GM12878 (cell line): ENCODE data around the gene ADAMTSL4. TPM values are rescaled to one million over a fixed set of nuclear protein-coding genes. Genes with fewer than 3 reads are reported as not detected.

Experiments used
- ATAC-seq: fragments of 200-7000 bp; cut with Tn5 transposase; 3 replicates; pipeline ENCODE4 v1.9.1; 2020; ENCODE audit warnings: mild to moderate bottlenecking, moderate library complexity
- BruUV-seq: library from RNA; stranded (reverse); fragments of 400-500 nt; replicated peaks from 2 replicates; lab custom pipeline; 2021; lab: Mats Ljungman, UMichigan
- CTCF ChIA-PET: fragments of 300-600 bp; sonication (Branson Sonifier 250); formaldehyde crosslinking; extraction: SDS; loops from one replicate; lab custom pipeline; 2021; ENCODE audit warnings: inconsistent platforms; lab: Yijun Ruan, JAX
- POLR2A ChIA-PET: fragments of 350-600 bp; formaldehyde crosslinking; extraction: SDS; loops from one replicate; lab custom pipeline; 2021; ENCODE audit warnings: inconsistent platforms; lab: Charles Lee
- RAD21 ChIA-PET: fragments of 300-600 bp; sonication (Branson Sonifier 250); formaldehyde crosslinking; loops from one replicate; lab custom pipeline; 2023; ENCODE audit warnings: antibody characterized with exemption; ENCODE audit not compliant: unreplicated experiment; lab: Charles Lee
- SMC1A ChIA-PET: fragments of 300-600 bp; sonication (Branson Sonifier 250); formaldehyde crosslinking; loops from one replicate; lab custom pipeline; 2023; ENCODE audit not compliant: unreplicated experiment, uncharacterized antibody; lab: Charles Lee
- DNase-seq: peaks from one replicate; pipeline ENCODE4 v3.0.0-alpha.2; 2011; ENCODE audit warnings: low read depth, low spot score
- FAIRE-seq: peaks from 3 replicates; lab custom pipeline; 2011; peaks lifted over from hg19 to GRCh38; lab: Jason Lieb, UNC
- H2AFZ ChIP-seq: 2 replicates; pipeline ENCODE4 v1.6.0; 2011; ENCODE audit warnings: low read depth, low read length, control low read depth; ENCODE audit not compliant: control insufficient read depth
- H3K27ac ChIP-seq: 2 replicates; pipeline ENCODE4 v1.5.1; 2011; ENCODE audit warnings: control low read depth; ENCODE audit not compliant: control insufficient read depth, insufficient read depth
- H3K27me3 ChIP-seq, 2 experiments: replicated peaks in 1 of 2; 2 replicates each; pipeline versions ENCODE4 v1.6.0 to v1.6.1; 2011; ENCODE audit warnings: low read length in 1 of 2; ENCODE audit not compliant: control insufficient read depth in 2 of 2, insufficient read depth in 2 of 2
- H3K36me3 ChIP-seq, 2 experiments: 2 replicates each; pipeline ENCODE4 v1.5.1; 2011; ENCODE audit warnings: low read length in 1 of 2; ENCODE audit not compliant: control insufficient read depth in 2 of 2, insufficient read depth in 2 of 2
- H3K4me1 ChIP-seq: 2 replicates; pipeline ENCODE4 v1.6.1; 2011; ENCODE audit warnings: mild to moderate bottlenecking, low read length, moderate library complexity, mixed read lengths; ENCODE audit not compliant: control insufficient read depth, insufficient read depth
- H3K4me2 ChIP-seq: 2 replicates; pipeline ENCODE4 v1.6.0; 2011; ENCODE audit warnings: control low read depth; ENCODE audit not compliant: control insufficient read depth, insufficient read depth
- H3K4me3 ChIP-seq: fragments of 200-600 bp; sonication (generic); 2 replicates; pipeline ENCODE4 v1.5.1; 2016
- H3K79me2 ChIP-seq: 2 replicates; pipeline ENCODE4 v1.6.0; 2011; ENCODE audit warnings: low read length; ENCODE audit not compliant: control insufficient read depth, insufficient read depth
- H3K9ac ChIP-seq: 2 replicates; pipeline ENCODE4 v1.8.0; 2011; ENCODE audit warnings: low read length, control low read depth, mixed read lengths; ENCODE audit not compliant: control insufficient read depth, insufficient read depth
- H3K9me3 ChIP-seq: replicated peaks from 3 replicates; pipeline ENCODE4 v1.5.1; 2011; ENCODE audit warnings: mild to moderate bottlenecking, low read length; ENCODE audit not compliant: control insufficient read depth, insufficient read depth
- H4K20me1 ChIP-seq: 2 replicates; pipeline ENCODE4 v1.6.0; 2011; ENCODE audit not compliant: control insufficient read depth, insufficient read depth
- ETV6 ChIP-seq, 2 experiments: fragments of 450-650 bp in 1 of 2; IDR thresholded peaks in 1 of 2; conservative IDR thresholded peaks in 1 of 2; 2 replicates each; pipeline ENCODE4 v1.6.1; 2014; ENCODE audit warnings: antibody characterized with exemption in 1 of 2, borderline replicate concordance in 1 of 2, low read depth in 1 of 2, mild to moderate bottlenecking in 1 of 2, moderate library complexity in 1 of 2
- GABPA ChIP-seq: IDR thresholded peaks from 2 replicates; pipeline ENCODE4 v1.6.1; 2014; ENCODE audit warnings: antibody characterized with exemption, low read depth, mild to moderate bottlenecking, inconsistent platforms
- WGBS: methylation state at CpG from one replicate; pipeline ENCODE4 v1.1.6; 2016; ENCODE audit warnings: low lambda C conversion rate; ENCODE audit not compliant: insufficient replicate concordance, insufficient coverage; ENCODE audit errors: missing lambda C conversion rate; 5-methylcytosine and 5-hydroxymethylcytosine counted together
- in situ Hi-C: fragments of 300-500 bp; cut with MboI; formaldehyde crosslinking; loops from 9 replicates; pipeline ENCODE4 v1.14.3; 2018; ENCODE audit warnings: mixed read lengths
- intact Hi-C: fragments of 100-400 bp; cut with micrococcal nuclease; formaldehyde crosslinking; loops from one replicate; pipeline ENCODE4 v1.14.2; 2022; ENCODE audit not compliant: unreplicated experiment
- polyA plus RNA-seq, 11 experiments: library from polyadenylated mRNA; depleted of rRNA in 4 of 11; unstranded in 6 of 11; stranded (reverse) in 5 of 11; fragments of >200 nt; fragmentation: Nextera tagmentation in 4 of 11; fragmentation: Illumina TruSeq in 1 of 11; extraction: Ambion mirVana in 4 of 11; extraction: Trizol in 1 of 11; gene quantifications; 1 replicate in 1 of 11; 2 replicates in 10 of 11; pipeline versions ENCODE4 v1.2.1 to v1.2.3, GENCODE V29; 2011 to 2016; ENCODE audit warnings: inconsistent platforms in 2 of 11, missing spikeins in 2 of 11, low read depth in 1 of 11
- total RNA-seq, 4 experiments: library from RNA; depleted of rRNA in 3 of 4; stranded (reverse); fragments of >200 nt in 3 of 4; fragmentation: Illumina TruSeq in 1 of 4; extraction: Trizol in 1 of 4; gene quantifications; 2 replicates each; pipeline versions ENCODE4 v1.2.1 to v1.2.3, GENCODE V29; 2013 to 2021
- TF ChIP-seq, protein P1 (sequence below): fragments of 450-650 bp; IDR thresholded peaks from 2 replicates; pipeline ENCODE4 v1.6.1; 2018; ENCODE audit warnings: borderline replicate concordance, mild to moderate bottlenecking; ENCODE audit not compliant: partially characterized antibody
- TF ChIP-seq, protein P2 (sequence below): fragments of 450-650 bp; IDR thresholded peaks from 2 replicates; pipeline ENCODE4 v1.6.1; 2017; ENCODE audit warnings: mild to moderate bottlenecking, moderate library complexity

Gene ADAMTSL4
- total and polyA plus RNA-seq, 10 of the 15 experiments (the other 5 are each of a cell fraction or from before 2014, with no cell fraction given) = 0.04 to 0.15 (median 0.05) TPM; not detected in 5

DNA sequence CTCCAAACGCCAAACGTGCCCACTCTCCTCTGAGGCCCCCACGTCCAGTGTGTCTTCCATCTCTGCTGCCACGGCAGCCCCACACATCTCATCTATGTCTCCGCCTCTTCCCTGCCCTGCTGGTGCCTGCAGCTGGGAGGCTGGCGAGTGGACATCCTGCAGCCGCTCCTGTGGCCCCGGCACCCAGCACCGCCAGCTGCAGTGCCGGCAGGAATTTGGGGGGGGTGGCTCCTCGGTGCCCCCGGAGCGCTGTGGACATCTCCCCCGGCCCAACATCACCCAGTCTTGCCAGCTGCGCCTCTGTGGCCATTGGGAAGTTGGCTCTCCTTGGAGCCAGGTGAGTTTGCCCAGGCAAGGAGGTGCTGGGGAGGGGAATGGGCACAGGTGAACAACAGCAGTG is 8.6 kb downstream of the ADAMTSL4 start:
- H3K9me3 ChIP-seq = no peaks in the 10 kb centered on the region
- peaks cover 14% of the 10 kb centered on the region for H3K79me2 ChIP-seq
- BruUV-seq = no TSS peak
- RAD21 ChIA-PET = interaction anchor here (1.4 kb wide), 1 partner anchor 22 kb away, joined by 3 read pairs; the partner anchor contains the start of gene MCL1
- FAIRE-seq (no peak), ATAC-seq (no peak), DNase-seq (no peak)
- CTCF ChIA-PET = interaction anchor here (0.7 to 1.5 kb wide), 4 partner anchors 20 to 303 kb away, joined by 3 to 4 read pairs (median 3); partner anchors contain the start of gene GOLPH3L
- no peak overlapping the region for H3K4me3 ChIP-seq
- no peaks in the 10 kb centered on the region for H3K27me3 ChIP-seq
- TF ChIP-seq GABPA (no peak), ETV6 (conservative IDR thresholded peaks at IDR 0.05 in 1 of 2, IDR thresholded peaks at IDR 0.05 in 1 of 2; ENCODE audit: borderline replicate concordance in 1 of 2, low read depth in 1 of 2) (no peak)
- TF ChIP-seq, protein P1, sequence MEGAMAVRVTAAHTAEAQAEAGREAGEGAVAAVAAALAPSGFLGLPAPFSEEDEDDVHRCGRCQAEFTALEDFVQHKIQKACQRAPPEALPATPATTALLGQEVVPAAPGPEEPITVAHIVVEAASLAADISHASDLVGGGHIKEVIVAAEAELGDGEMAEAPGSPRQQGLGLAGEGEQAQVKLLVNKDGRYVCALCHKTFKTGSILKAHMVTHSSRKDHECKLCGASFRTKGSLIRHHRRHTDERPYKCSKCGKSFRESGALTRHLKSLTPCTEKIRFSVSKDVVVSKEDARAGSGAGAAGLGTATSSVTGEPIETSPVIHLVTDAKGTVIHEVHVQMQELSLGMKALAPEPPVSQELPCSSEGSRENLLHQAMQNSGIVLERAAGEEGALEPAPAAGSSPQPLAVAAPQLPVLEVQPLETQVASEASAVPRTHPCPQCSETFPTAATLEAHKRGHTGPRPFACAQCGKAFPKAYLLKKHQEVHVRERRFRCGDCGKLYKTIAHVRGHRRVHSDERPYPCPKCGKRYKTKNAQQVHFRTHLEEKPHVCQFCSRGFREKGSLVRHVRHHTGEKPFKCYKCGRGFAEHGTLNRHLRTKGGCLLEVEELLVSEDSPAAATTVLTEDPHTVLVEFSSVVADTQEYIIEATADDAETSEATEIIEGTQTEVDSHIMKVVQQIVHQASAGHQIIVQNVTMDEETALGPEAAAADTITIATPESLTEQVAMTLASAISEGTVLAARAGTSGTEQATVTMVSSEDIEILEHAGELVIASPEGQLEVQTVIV = no peak
- TF ChIP-seq, protein P2, sequence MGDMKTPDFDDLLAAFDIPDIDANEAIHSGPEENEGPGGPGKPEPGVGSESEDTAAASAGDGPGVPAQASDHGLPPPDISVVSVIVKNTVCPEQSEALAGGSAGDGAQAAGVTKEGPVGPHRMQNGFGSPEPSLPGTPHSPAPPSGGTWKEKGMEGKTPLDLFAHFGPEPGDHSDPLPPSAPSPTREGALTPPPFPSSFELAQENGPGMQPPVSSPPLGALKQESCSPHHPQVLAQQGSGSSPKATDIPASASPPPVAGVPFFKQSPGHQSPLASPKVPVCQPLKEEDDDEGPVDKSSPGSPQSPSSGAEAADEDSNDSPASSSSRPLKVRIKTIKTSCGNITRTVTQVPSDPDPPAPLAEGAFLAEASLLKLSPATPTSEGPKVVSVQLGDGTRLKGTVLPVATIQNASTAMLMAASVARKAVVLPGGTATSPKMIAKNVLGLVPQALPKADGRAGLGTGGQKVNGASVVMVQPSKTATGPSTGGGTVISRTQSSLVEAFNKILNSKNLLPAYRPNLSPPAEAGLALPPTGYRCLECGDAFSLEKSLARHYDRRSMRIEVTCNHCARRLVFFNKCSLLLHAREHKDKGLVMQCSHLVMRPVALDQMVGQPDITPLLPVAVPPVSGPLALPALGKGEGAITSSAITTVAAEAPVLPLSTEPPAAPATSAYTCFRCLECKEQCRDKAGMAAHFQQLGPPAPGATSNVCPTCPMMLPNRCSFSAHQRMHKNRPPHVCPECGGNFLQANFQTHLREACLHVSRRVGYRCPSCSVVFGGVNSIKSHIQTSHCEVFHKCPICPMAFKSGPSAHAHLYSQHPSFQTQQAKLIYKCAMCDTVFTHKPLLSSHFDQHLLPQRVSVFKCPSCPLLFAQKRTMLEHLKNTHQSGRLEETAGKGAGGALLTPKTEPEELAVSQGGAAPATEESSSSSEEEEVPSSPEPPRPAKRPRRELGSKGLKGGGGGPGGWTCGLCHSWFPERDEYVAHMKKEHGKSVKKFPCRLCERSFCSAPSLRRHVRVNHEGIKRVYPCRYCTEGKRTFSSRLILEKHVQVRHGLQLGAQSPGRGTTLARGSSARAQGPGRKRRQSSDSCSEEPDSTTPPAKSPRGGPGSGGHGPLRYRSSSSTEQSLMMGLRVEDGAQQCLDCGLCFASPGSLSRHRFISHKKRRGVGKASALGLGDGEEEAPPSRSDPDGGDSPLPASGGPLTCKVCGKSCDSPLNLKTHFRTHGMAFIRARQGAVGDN = no peak
- H3K4me1 ChIP-seq = peaks cover 7% of the 10 kb centered on the region; the same call in 1 of the 2 replicates
- 69% methylated on average over 15 of the region's 15 CpGs for WGBS
- no peak overlapping the region for H3K27ac ChIP-seq
- H4K20me1 ChIP-seq = no peaks in the 10 kb centered on the region
- in situ Hi-C loops (no loop called here), intact Hi-C loops (no loop called here)
- SMC1A ChIA-PET = interaction anchor here (12.5 kb wide), 1 partner anchor 58 kb away, joined by 367 read pairs; no protein-coding TSS in a partner anchor
- H3K4me2 ChIP-seq = no peak overlapping the region
- H3K36me3 ChIP-seq = no peaks in the 10 kb centered on the region
- POLR2A ChIA-PET = interaction anchor here (0.5 to 1.4 kb wide), 2 partner anchors 9 to 218 kb away, joined by 3 to 9 read pairs; no protein-coding TSS in a partner anchor
- no peak overlapping the region for H3K9ac ChIP-seq
- no peak overlapping the region for H2AFZ ChIP-seq
